Ovary (tissue), 9 donors: ENCODE results near the gene AMOTL1. TPM values are rescaled to one million over a fixed set of nuclear protein-coding genes. Genes with fewer than 3 reads are reported as not detected.

Experiments
- DNase-seq, 5 donors: peaks; one replicate each; pipeline ENCODE4 v3.0.0-alpha.2; 2019 to 2020
- H3K27ac ChIP-seq, 2 donors: fragments of 200-600 bp; one replicate each; pipeline versions ENCODE4 v1.5.1 to v1.8.0; 2019 to 2022
- H3K27me3 ChIP-seq: fragments of 200-600 bp; one replicate; pipeline ENCODE4 v1.8.0; 2022
- H3K36me3 ChIP-seq: fragments of 200-600 bp; sonication (generic); one replicate; pipeline ENCODE4 v1.5.1; 2019
- H3K4me1 ChIP-seq: one replicate; pipeline ENCODE4 v1.8.1; 2013; ENCODE audit warnings: mild to moderate bottlenecking, moderate library complexity; ENCODE audit not compliant: insufficient read depth
- H3K4me3 ChIP-seq: fragments of 200-600 bp; sonication (generic); one replicate; pipeline ENCODE4 v1.5.1; 2017
- H3K9me3 ChIP-seq, 2 donors: fragments of 200-600 bp in 1 of 2; sonication (generic) in 1 of 2; one replicate each; pipeline versions ENCODE4 v1.5.1 to v1.8.1; 2013 to 2019; ENCODE audit warnings: mild to moderate bottlenecking in 1 of 2, moderate library complexity in 1 of 2
- CTCF ChIP-seq, 3 donors: fragments of 450-650 bp in 2 of 3; fragments of 200-600 bp in 1 of 3; IDR thresholded peaks; one replicate each; pipeline versions ENCODE4 v1.5.1 to v1.8.0; 2016 to 2022; ENCODE audit warnings: antibody characterized with exemption in 3 of 3, mild to moderate bottlenecking in 1 of 3
- EP300 ChIP-seq: sonication (generic); formaldehyde crosslinking; IDR thresholded peaks from one replicate; pipeline ENCODE4 v1.6.1; 2017; ENCODE audit warnings: antibody characterized with exemption
- POLR2A ChIP-seq: fragments of 450-650 bp; IDR thresholded peaks from one replicate; pipeline ENCODE4 v1.6.1; 2017; ENCODE audit warnings: antibody characterized with exemption, mild to moderate bottlenecking, moderate library complexity
- whole genome bisulfite sequencing, 3 donors: extraction: QIAGEN DNeasy Blood & Tissue Kit in 1 of 3; methylation state at CpG; one replicate each; pipeline versions ENCODE4 v1.1.5 to v1.1.7; 2013 to 2017; 5-methylcytosine and 5-hydroxymethylcytosine counted together
- intact Hi-C, 4 donors: fragments of 100-400 bp; cut with DNase I; formaldehyde crosslinking; loops; one replicate each; pipeline versions ENCODE4 v1.11.0 to v1.15.1; 2022 to 2023
- polyA plus RNA-seq, 2 donors: library from polyadenylated mRNA; stranded (reverse); fragments of 200-250 nt in 1 of 2; fragments of 350-450 nt in 1 of 2; fragmentation: Illumina TruSeq in 1 of 2; extraction: RNeasy Lipid Tissue Mini Kit (QIAGEN cat#74804) in 1 of 2; gene quantifications; one replicate each; pipeline ENCODE4 v1.2.3, GENCODE V29; 2013 to 2014
- total RNA-seq, 7 donors: library from RNA; depleted of rRNA in 2 of 7; stranded (reverse); fragments of >200 nt in 2 of 7; fragmentation: NEBNext Ultra II Directional in 3 of 7; extraction: Animal tissue kit (Norgen Biotek cat#: 25700) in 3 of 7; gene quantifications; one replicate each; pipeline versions ENCODE4 v1.1.0 to v1.2.4, GENCODE V29; 2016 to 2023
- donor health status: DM: no; HTN: no; CAD: no; lungs with moderate emphysema.
- donor health status: DM: no; HTN: no; CAD: no.
- donor health status: Bipolar disorder and iron deficiency.
- donor health status: DM: yes; HTN: yes; CAD: no.
- donor health status: DM: no; HTN: no; CAD: no.
- donor health status: DM: yes; HTN: yes; CAD: no.

AMOTL1 gene
- total and polyA plus RNA-seq, 9 donors: 5.4 to 24.8 (median 13.6) TPM

GRCh38 chr11:94760296-94760695 lies 7.9 kb upstream of the AMOTL1 start:
- H3K27ac ChIP-seq: no peak overlapping the region
- H3K4me1 ChIP-seq: no peaks in the 10 kb centered on the region
- H3K9me3 ChIP-seq: no peaks in the 10 kb centered on the region
- DNase-seq: no peak
- no peaks in the 10 kb centered on the region for H3K36me3 ChIP-seq
- no peaks in the 10 kb centered on the region for H3K27me3 ChIP-seq
- intact Hi-C loops: no loop called here
- TF ChIP-seq EP300 (no peak), CTCF (IDR thresholded peaks at IDR 0.05) (no peak), POLR2A (no peak)
- H3K4me3 ChIP-seq: no peak overlapping the region

- no peak overlapping the region for H3K27ac ChIP-seq
- no peak for DNase-seq
- H3K4me1 ChIP-seq: no peaks in the 10 kb centered on the region
- H3K9me3 ChIP-seq: no peaks in the 10 kb centered on the region
- no peaks in the 10 kb centered on the region for H3K36me3 ChIP-seq
- H3K27me3 ChIP-seq: no peaks in the 10 kb centered on the region
- 89 to 97% (median 89%) methylated on average over 1 of the region's 1 CpG for WGBS, 3 donors
- no peak overlapping the region for H3K4me3 ChIP-seq
- intact Hi-C loops: no loop called here
- TF ChIP-seq EP300 (no peak), POLR2A (no peak), CTCF (IDR thresholded peaks at IDR 0.05) (no peak)
These were observed 5.9 kb upstream of the AMOTL1 start for GRCh38 chr11:94762208-94762607.

- WGBS, 3 donors: 50 to 69% (median 52%) methylated on average over 2 of the region's 2 CpGs
- intact Hi-C loops: no loop called here
- Histone ChIP-seq H3K4me3 (no peak overlapping the region), H3K4me1 (no peaks in the 10 kb centered on the region), H3K36me3 (no peaks in the 10 kb centered on the region), H3K27ac (no peak overlapping the region), H3K27me3 (no peaks in the 10 kb centered on the region), H3K9me3 (no peaks in the 10 kb centered on the region)
- TF ChIP-seq POLR2A (no peak), EP300 (no peak), CTCF (IDR thresholded peaks at IDR 0.05) (no peak)
- no peak for DNase-seq
These were observed 5.2 kb upstream of the AMOTL1 start for GRCh38 chr11:94762995-94763394.

GRCh38 chr11:94766713-94767206 lies 1.4 kb upstream of the AMOTL1 start:
- peaks cover 2% of the 10 kb centered on the region for H3K4me1 ChIP-seq
- H3K27ac ChIP-seq: no peak overlapping the region
- no peak for TF ChIP-seq EP300
- no peak for TF ChIP-seq CTCF (IDR thresholded peaks at IDR 0.05)
- TF ChIP-seq POLR2A: no peak
- intact Hi-C loops: no loop called here
- no peak for DNase-seq
- no peaks in the 10 kb centered on the region for H3K27me3 ChIP-seq
- no peaks in the 10 kb centered on the region for H3K36me3 ChIP-seq
- WGBS, 3 donors: 73 to 75% (median 73%) methylated on average over 5 of the region's 5 CpGs
- no peaks in the 10 kb centered on the region for H3K9me3 ChIP-seq
- no peak overlapping the region for H3K4me3 ChIP-seq
